Measurements from ENCODE around the gene IQSEC2.

GRCh38 chrX:53250556-53250955, 30.8 kb downstream of the IQSEC2 start:
- TF ChIP-seq CTCF (IDR thresholded peaks at IDR 0.05): no peak
- TF ChIP-seq EZH2 (IDR thresholded peaks at IDR 0.05; ENCODE audit: borderline replicate concordance, insufficient read depth, low read depth, low read length, poor library complexity, severe bottlenecking): no peak
